Adrenal gland (tissue), 12 donors: Measurements from ENCODE around the gene CORO2B. TPM values are rescaled to one million over a fixed set of nuclear protein-coding genes. Genes with fewer than 3 reads are reported as not detected.
"Not testable (repeated sequence)": the region's sequence is repeated elsewhere in the genome, so short reads cannot be mapped to it uniquely, and the experiment has no call there.

ENCODE experiments used
- DNase-seq, 7 donors: peaks; one replicate each; pipeline ENCODE4 v3.0.0-alpha.2; 2019 to 2020
- H3K27ac ChIP-seq, 5 donors: fragments of 200-600 bp; sonication (generic) in 4 of 5; 1 replicate in 3 of 5; 2 replicates in 2 of 5; pipeline versions ENCODE4 v1.5.1 to v1.8.0; 2016 to 2020; ENCODE audit warnings: mild to moderate bottlenecking in 1 of 5
- H3K27me3 ChIP-seq: fragments of 200-600 bp; 2 replicates; pipeline ENCODE4 v1.8.0; 2021
- H3K36me3 ChIP-seq, 2 donors: fragments of 200-600 bp; replicated peaks in 1 of 2; 1 replicate in 1 of 2; 2 replicates in 1 of 2; pipeline versions ENCODE4 v1.5.1 to v1.8.0; 2018 to 2022
- H3K4me1 ChIP-seq, 2 donors: fragments of 200-600 bp; replicated peaks in 1 of 2; 1 replicate in 1 of 2; 2 replicates in 1 of 2; pipeline versions ENCODE4 v1.5.1 to v1.8.0; 2018 to 2021
- H3K4me3 ChIP-seq, 4 donors: fragments of 200-600 bp; sonication (generic) in 3 of 4; one replicate each; pipeline ENCODE4 v1.5.1; 2016 to 2018
- H3K9me3 ChIP-seq, 3 donors: fragments of 200-600 bp; sonication (generic) in 1 of 3; replicated peaks in 1 of 3; 1 replicate in 2 of 3; 2 replicates in 1 of 3; pipeline versions ENCODE4 v1.5.1 to v1.8.0; 2016 to 2021
- CTCF ChIP-seq, 6 experiments: fragments of 450-650 bp in 4 of 6; fragments of 200-600 bp in 2 of 6; sonication (generic) in 1 of 6; IDR thresholded peaks; 1 replicate in 5 of 6; 2 replicates in 1 of 6; pipeline versions ENCODE4 v1.5.1 to v1.8.0; 2016 to 2021; ENCODE audit warnings: antibody characterized with exemption in 6 of 6, mild to moderate bottlenecking in 2 of 6, moderate library complexity in 1 of 6
- POLR2A ChIP-seq, 2 donors: fragments of 450-650 bp; IDR thresholded peaks; one replicate each; pipeline ENCODE4 v1.6.1; 2017; ENCODE audit warnings: antibody characterized with exemption in 2 of 2, mild to moderate bottlenecking in 2 of 2, moderate library complexity in 1 of 2
- WGBS, 4 donors: extraction: QIAGEN DNeasy Blood & Tissue Kit in 2 of 4; methylation state at CpG; one replicate each; pipeline versions ENCODE4 v1.1.5 to v1.1.7; 2013 to 2017; 5-methylcytosine and 5-hydroxymethylcytosine counted together
- intact Hi-C, 2 donors: fragments of 100-400 bp; cut with DNase I; formaldehyde crosslinking; loops; one replicate each; pipeline versions ENCODE4 v1.14.1 to v1.15.0; 2022 to 2023
- polyA plus RNA-seq, 3 donors: library from polyadenylated mRNA; stranded (reverse); fragments of 200-250 nt in 2 of 3; fragments of 350-450 nt in 1 of 3; fragmentation: Illumina TruSeq in 1 of 3; extraction: RNeasy Lipid Tissue Mini Kit (QIAGEN cat#74804) in 1 of 3; gene quantifications; one replicate each; pipeline ENCODE4 v1.2.3, GENCODE V29; 2013 to 2014
- total RNA-seq, 9 donors: library from RNA; depleted of rRNA in 4 of 9; stranded (reverse); fragments of >200 nt in 4 of 9; fragments of 120-200 nt in 1 of 9; fragmentation: NEBNext Ultra II Directional in 1 of 9; extraction: Animal tissue kit (Norgen Biotek cat#: 25700) in 1 of 9; gene quantifications; one replicate each; pipeline versions ENCODE4 v1.1.0 to v1.2.4, GENCODE V29; 2013 to 2023
- donor health status: healthy with polysubstance abuse.
- donor health status: Bipolar disorder and iron deficiency.
- donor health status: DM: yes; HTN: yes; CAD: no.
- donor health status: DM: no; HTN: no; CAD: no.
- donor health status: DM: no; HTN: no; CAD: no.
- donor health status: DM: yes; HTN: yes; CAD: no.

The CORO2B gene
- total and polyA plus RNA-seq, 12 donors, result 2.8 to 8.4 (median 4.3) TPM

GRCh38 chr15:68679161-68679560 lies 100.4 kb downstream of the CORO2B start:
- Histone ChIP-seq H3K4me1 (no peaks in the 10 kb centered on the region), H3K27me3 (no peaks in the 10 kb centered on the region), H3K27ac (no peak overlapping the region), H3K4me3 (no peak overlapping the region), H3K9me3 (no peaks in the 10 kb centered on the region), H3K36me3 (no peaks in the 10 kb centered on the region)
- WGBS, 4 donors, result 76 to 92% (median 86%) methylated on average over 3 of the region's 3 CpGs
- no peak for TF ChIP-seq POLR2A (IDR thresholded peaks at IDR 0.05)
- intact Hi-C loops, result loop anchor here (5.0 to 10.0 kb wide), 3 partner anchors 122 to 424 kb away; no protein-coding TSS in a partner anchor
- DNase-seq, result no peak

DNA sequence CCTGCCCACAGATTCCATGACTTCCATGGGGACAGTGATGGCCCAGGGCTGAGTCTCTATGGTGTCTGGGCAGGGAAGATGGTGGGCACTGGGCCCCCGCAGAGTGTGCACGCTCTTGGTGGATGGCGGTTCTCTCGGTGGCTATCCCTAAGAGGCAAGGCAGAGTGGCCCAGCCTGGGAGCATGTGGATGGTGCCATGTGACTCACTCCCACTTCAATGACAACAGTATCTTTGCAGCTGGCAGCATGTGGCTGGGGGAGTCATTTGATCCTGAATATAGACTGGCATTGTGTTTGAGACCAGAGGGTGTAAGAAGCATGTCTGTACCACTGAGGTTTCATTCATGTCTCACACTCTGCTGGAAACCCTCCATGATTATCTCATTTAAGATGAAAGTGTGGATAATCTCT lies 101.2 kb downstream of the CORO2B start:
- intact Hi-C loops, result loop anchor here (5.0 to 10.0 kb wide), 3 partner anchors 123 to 425 kb away; no protein-coding TSS in a partner anchor
- Histone ChIP-seq H3K4me1 (no peaks in the 10 kb centered on the region), H3K4me3 (no peak overlapping the region), H3K27me3 (no peaks in the 10 kb centered on the region), H3K27ac (no peak overlapping the region), H3K36me3 (no peaks in the 10 kb centered on the region), H3K9me3 (no peaks in the 10 kb centered on the region)
- no peak for TF ChIP-seq CTCF (IDR thresholded peaks at IDR 0.05)
- TF ChIP-seq POLR2A (IDR thresholded peaks at IDR 0.05), result no peak
- DNase-seq, result no peak
- 80 to 100% (median 93%) methylated on average over 1 to 4 of the region's 4 CpGs for WGBS, 4 donors

DNA sequence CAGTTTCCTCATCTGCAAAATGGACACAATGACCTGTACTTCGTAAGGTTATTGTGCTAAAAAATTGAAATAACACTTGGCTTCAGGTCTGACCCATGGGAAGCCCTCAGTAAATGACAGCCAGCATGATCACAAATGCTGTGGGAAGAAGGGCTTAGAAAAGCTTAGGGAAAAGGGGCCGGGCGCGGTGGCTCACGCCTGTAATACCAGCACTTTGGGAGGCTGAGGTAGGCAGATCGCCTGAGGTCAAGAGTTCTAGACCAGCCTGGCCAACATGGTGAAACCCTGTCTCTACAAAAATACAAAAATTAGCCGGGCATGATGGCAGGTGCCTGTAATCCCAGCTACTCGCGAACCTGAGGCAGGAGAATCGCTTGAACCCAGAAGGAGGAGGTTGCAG lies 102.0 kb downstream of the CORO2B start:
- H3K36me3 ChIP-seq, H3K4me3 ChIP-seq, H3K27me3 ChIP-seq, H3K27ac ChIP-seq, intact Hi-C loops, H3K9me3 ChIP-seq, DNase-seq, H3K4me1 ChIP-seq: not testable (repeated sequence)
- 83 to 91% (median 88%) methylated on average over 10 of the region's 10 CpGs for WGBS, 4 donors

GRCh38 chr15:68681836-68682235 lies 103.0 kb downstream of the CORO2B start:
- Histone ChIP-seq H3K27me3 (no peaks in the 10 kb centered on the region), H3K27ac (no peak overlapping the region), H3K9me3 (no peaks in the 10 kb centered on the region), H3K4me1 (no peaks in the 10 kb centered on the region), H3K4me3 (no peak overlapping the region), H3K36me3 (no peaks in the 10 kb centered on the region)
- TF ChIP-seq POLR2A (IDR thresholded peaks at IDR 0.05) (no peak), CTCF (IDR thresholded peaks at IDR 0.05) (no peak)
- 73 to 84% (median 83%) methylated on average over 2 of the region's 2 CpGs; no CpG with 5 or more reads in 1 of the 4 donors for WGBS, 4 donors
- intact Hi-C loops, result no loop called here
- DNase-seq, result no peak

GRCh38 chr15:68682330-68682729 lies 103.5 kb downstream of the CORO2B start:
- no peak for TF ChIP-seq CTCF (IDR thresholded peaks at IDR 0.05)
- no peak overlapping the region for H3K27ac ChIP-seq
- no peaks in the 10 kb centered on the region for H3K36me3 ChIP-seq
- WGBS, 4 donors, result 66 to 78% (median 68%) methylated on average over 4 to 5 of the region's 5 CpGs
- intact Hi-C loops, result no loop called here
- no peak for DNase-seq
- no peaks in the 10 kb centered on the region for H3K27me3 ChIP-seq
- H3K4me3 ChIP-seq, result no peak overlapping the region
- no peaks in the 10 kb centered on the region for H3K9me3 ChIP-seq
- no peaks in the 10 kb centered on the region for H3K4me1 ChIP-seq
